WTC11 (cell line): ENCODE data around the gene POLR3GL.

ENCODE experiments used
- AFF4 ChIP-seq: sonication (generic); formaldehyde crosslinking; IDR thresholded peaks from 2 replicates; pipeline ENCODE4 v1.8.1; 2023; ENCODE audit warnings: mild to moderate bottlenecking, missing genetic modification reagents, borderline replicate concordance
- ATF3 ChIP-seq: sonication (generic); formaldehyde crosslinking; conservative IDR thresholded peaks from 2 replicates; pipeline ENCODE4 v1.8.1; 2022; ENCODE audit warnings: mild to moderate bottlenecking, missing genetic modification reagents
- GABPB1 ChIP-seq: sonication (generic); formaldehyde crosslinking; IDR thresholded peaks from 2 replicates; pipeline ENCODE4 v1.8.1; 2023; ENCODE audit warnings: mild to moderate bottlenecking, missing genetic modification reagents
- TEAD4 ChIP-seq: sonication (generic); formaldehyde crosslinking; IDR thresholded peaks from 2 replicates; pipeline ENCODE4 v1.8.0; 2022; ENCODE audit warnings: mild to moderate bottlenecking, missing genetic modification reagents
- TF ChIP-seq, protein P1 (sequence below): fragments of 200-600 bp; IDR thresholded peaks from 2 replicates; pipeline ENCODE4 v1.8.0; 2022; ENCODE audit warnings: antibody characterized with exemption
- TF ChIP-seq, protein P2 (sequence below): sonication (generic); formaldehyde crosslinking; IDR thresholded peaks from 2 replicates; pipeline ENCODE4 v1.8.0; 2022; ENCODE audit warnings: mild to moderate bottlenecking, missing genetic modification reagents

GRCh38 chr1:145957443-145958319, 6.8 kb upstream of the POLR3GL start, which contains the start of gene LIX1L:
- TF ChIP-seq, protein P1, sequence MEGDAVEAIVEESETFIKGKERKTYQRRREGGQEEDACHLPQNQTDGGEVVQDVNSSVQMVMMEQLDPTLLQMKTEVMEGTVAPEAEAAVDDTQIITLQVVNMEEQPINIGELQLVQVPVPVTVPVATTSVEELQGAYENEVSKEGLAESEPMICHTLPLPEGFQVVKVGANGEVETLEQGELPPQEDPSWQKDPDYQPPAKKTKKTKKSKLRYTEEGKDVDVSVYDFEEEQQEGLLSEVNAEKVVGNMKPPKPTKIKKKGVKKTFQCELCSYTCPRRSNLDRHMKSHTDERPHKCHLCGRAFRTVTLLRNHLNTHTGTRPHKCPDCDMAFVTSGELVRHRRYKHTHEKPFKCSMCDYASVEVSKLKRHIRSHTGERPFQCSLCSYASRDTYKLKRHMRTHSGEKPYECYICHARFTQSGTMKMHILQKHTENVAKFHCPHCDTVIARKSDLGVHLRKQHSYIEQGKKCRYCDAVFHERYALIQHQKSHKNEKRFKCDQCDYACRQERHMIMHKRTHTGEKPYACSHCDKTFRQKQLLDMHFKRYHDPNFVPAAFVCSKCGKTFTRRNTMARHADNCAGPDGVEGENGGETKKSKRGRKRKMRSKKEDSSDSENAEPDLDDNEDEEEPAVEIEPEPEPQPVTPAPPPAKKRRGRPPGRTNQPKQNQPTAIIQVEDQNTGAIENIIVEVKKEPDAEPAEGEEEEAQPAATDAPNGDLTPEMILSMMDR: no peak
- TF ChIP-seq AFF4 (no peak), ATF3 (CRISPR knock-in tag) (no peak), GABPB1 (CRISPR knock-in tag) (no peak), TEAD4 (no peak)
- TF ChIP-seq, protein P2, sequence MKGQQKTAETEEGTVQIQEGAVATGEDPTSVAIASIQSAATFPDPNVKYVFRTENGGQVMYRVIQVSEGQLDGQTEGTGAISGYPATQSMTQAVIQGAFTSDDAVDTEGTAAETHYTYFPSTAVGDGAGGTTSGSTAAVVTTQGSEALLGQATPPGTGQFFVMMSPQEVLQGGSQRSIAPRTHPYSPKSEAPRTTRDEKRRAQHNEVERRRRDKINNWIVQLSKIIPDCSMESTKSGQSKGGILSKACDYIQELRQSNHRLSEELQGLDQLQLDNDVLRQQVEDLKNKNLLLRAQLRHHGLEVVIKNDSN (CRISPR knock-in tag): no peak
